B cell (primary cell): Measurements from ENCODE around the gene GRID1. TPM values are rescaled to one million over a fixed set of nuclear protein-coding genes. Genes with fewer than 3 reads are reported as not detected.

Experiments used
- ATAC-seq: fragments of 200-7000 bp; cut with Tn5 transposase; one replicate; pipeline ENCODE4 v1.10.0; 2021; ENCODE audit warnings: low read depth, mild to moderate bottlenecking, moderate number of reproducible peaks, moderate library complexity
- CTCF ChIA-PET: fragments of 350-600 bp; sonication (Branson Sonifier 250); formaldehyde crosslinking; loops from one replicate; lab custom pipeline; 2021; ENCODE audit warnings: antibody characterized with exemption, inconsistent platforms; lab: Charles Lee
- POLR2A ChIA-PET: fragments of 350-600 bp; sonication (Branson Sonifier 250); formaldehyde crosslinking; loops from one replicate; lab custom pipeline; 2021; ENCODE audit warnings: antibody characterized with exemption; lab: Charles Lee
- DNase-seq: peaks from one replicate; pipeline ENCODE4 v3.0.0; 2013
- H2AFZ ChIP-seq: 2 replicates; pipeline ENCODE4 v1.6.1; 2012; ENCODE audit warnings: mild to moderate bottlenecking, low read depth, low read length; ENCODE audit not compliant: insufficient read depth, poor library complexity, severe bottlenecking
- H3K27ac ChIP-seq, 2 donors: 1 replicate in 1 of 2; 2 replicates in 1 of 2; pipeline ENCODE4 v1.5.1; 2012 to 2013; ENCODE audit warnings: low read length in 2 of 2, mild to moderate bottlenecking in 2 of 2, moderate library complexity in 1 of 2
- H3K27me3 ChIP-seq, 4 experiments: fragments of 200-600 bp in 1 of 4; sonication (generic) in 1 of 4; replicated peaks in 1 of 4; 1 replicate in 2 of 4; 2 replicates in 2 of 4; pipeline versions ENCODE4 v1.6.1 to v1.7.0; 2013 to 2016; ENCODE audit warnings: low read length in 3 of 4, mild to moderate bottlenecking in 2 of 4, mixed read lengths in 1 of 4, moderate library complexity in 1 of 4; ENCODE audit not compliant: insufficient read depth in 4 of 4, control insufficient read depth in 3 of 4; ENCODE audit errors: control extremely low read depth in 1 of 4
- H3K36me3 ChIP-seq, 2 experiments: replicated peaks in 1 of 2; 1 replicate in 1 of 2; 2 replicates in 1 of 2; pipeline versions ENCODE4 v1.6.1 to v1.7.1; 2013; ENCODE audit warnings: low read length in 1 of 2; ENCODE audit not compliant: insufficient read depth in 2 of 2, control insufficient read depth in 1 of 2; ENCODE audit errors: control extremely low read depth in 1 of 2, extremely low read depth in 1 of 2
- H3K4me1 ChIP-seq, 2 donors: fragments of 200-600 bp in 1 of 2; sonication (generic) in 1 of 2; 1 replicate in 1 of 2; 2 replicates in 1 of 2; pipeline versions ENCODE4 v1.5.1 to v1.6.1; 2013 to 2017; ENCODE audit warnings: low read length in 2 of 2; ENCODE audit not compliant: control insufficient read depth in 2 of 2, insufficient read depth in 2 of 2
- H3K4me2 ChIP-seq: replicated peaks from 2 replicates; pipeline ENCODE3; 2012; ENCODE audit warnings: mild to moderate bottlenecking, low read depth, low read length; ENCODE audit not compliant: poor library complexity, severe bottlenecking
- H3K4me3 ChIP-seq, 5 experiments: fragments of 200-600 bp in 1 of 5; sonication (generic) in 1 of 5; 1 replicate in 3 of 5; 2 replicates in 2 of 5; pipeline versions ENCODE4 v1.5.1 to v1.7.0; 2011 to 2016; ENCODE audit warnings: low read length in 4 of 5, mild to moderate bottlenecking in 4 of 5, low read depth in 2 of 5, control low read depth in 1 of 5, moderate library complexity in 1 of 5; ENCODE audit not compliant: insufficient read depth in 1 of 5; ENCODE audit errors: control extremely low read depth in 1 of 5, extremely low read depth in 1 of 5
- H3K79me2 ChIP-seq: fragments of 200-600 bp; sonication (generic); one replicate; pipeline ENCODE4 v1.6.0; 2016; ENCODE audit warnings: low read length; ENCODE audit not compliant: control insufficient read depth, insufficient read depth
- H3K9ac ChIP-seq: fragments of 200-600 bp; sonication (generic); 2 replicates; pipeline ENCODE4 v1.6.1; 2017; ENCODE audit warnings: mild to moderate bottlenecking, low read length, moderate library complexity
- H3K9me3 ChIP-seq, 3 donors: one replicate each; pipeline versions ENCODE4 v1.6.1 to v1.7.1; 2013; ENCODE audit warnings: low read length in 2 of 3; ENCODE audit not compliant: control insufficient read depth in 2 of 3, insufficient read depth in 1 of 3; ENCODE audit errors: control extremely low read depth in 1 of 3
- H4K20me1 ChIP-seq: 2 replicates; pipeline ENCODE4 v1.6.0; 2012; ENCODE audit warnings: mild to moderate bottlenecking, low read length; ENCODE audit not compliant: insufficient read depth, control insufficient read depth, poor library complexity, severe bottlenecking
- H3K27ac Mint-ChIP-seq: one replicate; pipeline ENCODE4 v1.8.0; 2021; ENCODE audit warnings: mixed read lengths
- H3K27me3 Mint-ChIP-seq: one replicate; pipeline ENCODE4 v1.8.0; 2021; ENCODE audit warnings: mixed read lengths
- H3K4me1 Mint-ChIP-seq: one replicate; pipeline ENCODE4 v1.8.0; 2021; ENCODE audit warnings: mixed read lengths
- H3K4me3 Mint-ChIP-seq: one replicate; pipeline ENCODE4 v1.8.0; 2021; ENCODE audit warnings: mixed read lengths
- H3K9me3 Mint-ChIP-seq: one replicate; pipeline ENCODE4 v1.8.0; 2022; ENCODE audit warnings: mixed read lengths; ENCODE audit not compliant: insufficient read depth
- CTCF ChIP-seq: fragments of 200-600 bp; IDR thresholded peaks from one replicate; pipeline ENCODE4 v1.8.0; 2022; ENCODE audit warnings: antibody characterized with exemption, mild to moderate bottlenecking
- EZH2 ChIP-seq: IDR thresholded peaks from 2 replicates; pipeline ENCODE4 v1.6.1; 2012; ENCODE audit warnings: borderline replicate concordance, low read depth, mild to moderate bottlenecking, moderate library complexity, low read length; ENCODE audit not compliant: insufficient read depth, poor library complexity, severe bottlenecking
- WGBS: methylation state at CpG from one replicate; pipeline ENCODE4 v1.1.5; 2013; ENCODE audit warnings: missing lambda C conversion rate; ENCODE audit not compliant: insufficient coverage; 5-methylcytosine and 5-hydroxymethylcytosine counted together
- intact Hi-C: fragments of 100-400 bp; cut with micrococcal nuclease; formaldehyde crosslinking; loops from one replicate; pipeline ENCODE4 v1.10.0; 2022
- polyA plus RNA-seq: library from polyadenylated mRNA; depleted of rRNA; stranded (reverse); fragments of >200 nt; gene quantifications from 2 replicates; pipeline ENCODE4 v1.2.3, GENCODE V29; 2012
- total RNA-seq, 2 donors: library from RNA; stranded (reverse); fragments of 120-200 nt in 1 of 2; gene quantifications; 1 replicate in 1 of 2; 2 replicates in 1 of 2; pipeline versions ENCODE4 v1.2.3 to v1.2.4, GENCODE V29; 2013 to 2022

The GRID1 gene
- total and polyA plus RNA-seq, 2 donors (not counting 1 experiment from before 2014, with no cell fraction given), result not detected

GRCh38 chr10:85950921-85951320 lies 415.7 kb downstream of the GRID1 start:
- Histone ChIP-seq H3K27ac (no peak overlapping the region), H3K4me1 (peaks cover 15 to 16% of the 10 kb centered on the region in 2 donors), H3K79me2 (no peaks in the 10 kb centered on the region), H3K4me2 (no peak overlapping the region), H3K27me3 (peaks cover 0 to 10% (median 5%) of the 10 kb centered on the region in 4 experiments), H4K20me1 (no peaks in the 10 kb centered on the region), H2AFZ (no peak overlapping the region), H3K9me3 (no peaks in the 10 kb centered on the region), H3K4me3 (no peak overlapping the region), H3K9ac (no peak overlapping the region), H3K36me3 (no peaks in the 10 kb centered on the region)
- intact Hi-C loops, result no loop called here
- Mint-ChIP-seq H3K4me1 (peaks cover 21% of the 10 kb centered on the region), H3K4me3 (no peak overlapping the region), H3K27ac (no peak overlapping the region), H3K27me3 (peaks cover 15% of the 10 kb centered on the region), H3K9me3 (no peaks in the 10 kb centered on the region)
- no peak for TF ChIP-seq EZH2
- WGBS, result 100% methylated on average over 2 of the region's 2 CpGs
- ChIA-PET POLR2A (no interaction called here), CTCF (no interaction called here)
- DNase-seq, result no peak
- no peak for ATAC-seq

GRCh38 chr10:85946713-85947326 lies 419.8 kb downstream of the GRID1 start:
- peaks cover 0 to 3% (median 0%) of the 10 kb centered on the region in 3 donors for H3K9me3 ChIP-seq
- 53% methylated on average over 2 of the region's 7 CpGs for WGBS
- DNase-seq (peak; percentile 49), ATAC-seq (peak; percentile 73)
- H3K79me2 ChIP-seq, result no peaks in the 10 kb centered on the region
- CTCF ChIA-PET, result no interaction called here
- peak overlapping the region; percentile 56 for H3K4me2 ChIP-seq
- no peaks in the 10 kb centered on the region for H4K20me1 ChIP-seq
- POLR2A ChIA-PET, result no interaction called here
- no peaks in the 10 kb centered on the region for H3K9me3 Mint-ChIP-seq
- H3K36me3 ChIP-seq, result no peaks in the 10 kb centered on the region
- peak overlapping the region; percentile 48 for H3K27ac Mint-ChIP-seq
- H3K27me3 ChIP-seq, result peaks cover 0 to 8% (median 7%) of the 10 kb centered on the region in 4 experiments
- H3K4me3 Mint-ChIP-seq, result peak overlapping the region; percentile 76
- peak overlapping the region in 4 of 5 experiments; percentile 4 to 52 (median 30) for H3K4me3 ChIP-seq
- H3K27ac ChIP-seq, result no peak overlapping the region
- intact Hi-C loops, result no loop called here
- H2AFZ ChIP-seq, result peak overlapping the region; percentile 51
- peaks cover 21% of the 10 kb centered on the region for H3K4me1 Mint-ChIP-seq
- no peak for TF ChIP-seq EZH2
- no peak for TF ChIP-seq CTCF
- peaks cover 16% of the 10 kb centered on the region for H3K27me3 Mint-ChIP-seq
- H3K9ac ChIP-seq, result peak overlapping the region; percentile 55
- H3K4me1 ChIP-seq, result peaks cover 15 to 16% of the 10 kb centered on the region in 2 donors
